ENCODE data around the gene KRTAP12-1. TPM values are rescaled to one million over a fixed set of nuclear protein-coding genes. Genes with fewer than 3 reads are reported as not detected.

KRTAP12-1 gene
- total and polyA plus RNA-seq, 2 experiments from 2014 or later: not detected

- Histone ChIP-seq H3K4me2 (no peak overlapping the region), H2AFZ (no peak overlapping the region), H3K9me2 (replicated peaks; ENCODE audit: insufficient read depth) (no peaks in the 10 kb centered on the region), H3K27me3 (peaks cover 17% of the 10 kb centered on the region), H4K20me1 (ENCODE audit: insufficient read depth, poor library complexity, severe bottlenecking) (no peaks in the 10 kb centered on the region), H3K9me3 (ENCODE audit: low read depth) (no peaks in the 10 kb centered on the region), H3K27ac (no peak overlapping the region), H3K79me2 (no peaks in the 10 kb centered on the region), H3K4me1 (ENCODE audit: insufficient read depth) (no peaks in the 10 kb centered on the region), H3K36me3 (replicated peaks; ENCODE audit: insufficient read depth, low read depth) (no peaks in the 10 kb centered on the region), H3K4me3 (no peak overlapping the region)
- TF ChIP-seq EZH2 (IDR thresholded peaks at IDR 0.05; ENCODE audit: borderline replicate concordance) (no peak), CTCF (IDR thresholded peaks at IDR 0.05; ENCODE audit: poor library complexity) (no peak), EZH2phosphoT487 (IDR thresholded peaks at IDR 0.05; ENCODE audit: low read depth, severe bottlenecking, unreplicated experiment) (no peak)
- WGBS (ENCODE audit: low lambda C conversion rate, missing lambda C conversion rate): 92% methylated on average over 22 of the region's 23 CpGs
- DNase-seq (ENCODE audit: low spot score): no peak
Measured at GRCh38 chr21:44729336-44730027, 47.5 kb upstream of the KRTAP12-1 start.

GRCh38 chr21:44728716-44729115 is 46.8 kb upstream of the KRTAP12-1 start:
- no peaks in the 10 kb centered on the region for H3K9me2 ChIP-seq (replicated peaks; ENCODE audit: insufficient read depth)
- TF ChIP-seq EZH2 (IDR thresholded peaks at IDR 0.05; ENCODE audit: borderline replicate concordance) (no peak), CTCF (IDR thresholded peaks at IDR 0.05; ENCODE audit: poor library complexity) (no peak), EZH2phosphoT487 (IDR thresholded peaks at IDR 0.05; ENCODE audit: low read depth, severe bottlenecking, unreplicated experiment) (no peak)
- no peaks in the 10 kb centered on the region for H3K36me3 ChIP-seq (replicated peaks; ENCODE audit: insufficient read depth, low read depth)
- H3K4me2 ChIP-seq: no peak overlapping the region
- H2AFZ ChIP-seq: no peak overlapping the region
- no peak overlapping the region for H3K4me3 ChIP-seq
- 95% methylated on average over 14 of the region's 14 CpGs for WGBS (ENCODE audit: low lambda C conversion rate, missing lambda C conversion rate)
- peaks cover 24% of the 10 kb centered on the region for H3K27me3 ChIP-seq
- H3K27ac ChIP-seq: no peak overlapping the region
- H3K4me1 ChIP-seq (ENCODE audit: insufficient read depth): no peaks in the 10 kb centered on the region
- H3K9me3 ChIP-seq (ENCODE audit: low read depth): no peaks in the 10 kb centered on the region
- H3K79me2 ChIP-seq: no peaks in the 10 kb centered on the region
- DNase-seq (ENCODE audit: low spot score): no peak
- H4K20me1 ChIP-seq (ENCODE audit: insufficient read depth, poor library complexity, severe bottlenecking): no peaks in the 10 kb centered on the region

- Histone ChIP-seq H3K4me2 (no peak overlapping the region), H3K79me2 (no peaks in the 10 kb centered on the region), H2AFZ (no peak overlapping the region), H3K36me3 (replicated peaks; ENCODE audit: insufficient read depth, low read depth) (no peaks in the 10 kb centered on the region), H3K4me1 (ENCODE audit: insufficient read depth) (peaks cover 7% of the 10 kb centered on the region), H3K27me3 (peaks cover 33% of the 10 kb centered on the region), H3K9me2 (replicated peaks; ENCODE audit: insufficient read depth) (no peaks in the 10 kb centered on the region), H3K9me3 (ENCODE audit: low read depth) (no peaks in the 10 kb centered on the region), H3K27ac (no peak overlapping the region), H3K4me3 (no peak overlapping the region), H4K20me1 (ENCODE audit: insufficient read depth, poor library complexity, severe bottlenecking) (no peaks in the 10 kb centered on the region)
- TF ChIP-seq EZH2 (IDR thresholded peaks at IDR 0.05; ENCODE audit: borderline replicate concordance) (no peak), CTCF (IDR thresholded peaks at IDR 0.05; ENCODE audit: poor library complexity) (no peak), EZH2phosphoT487 (IDR thresholded peaks at IDR 0.05; ENCODE audit: low read depth, severe bottlenecking, unreplicated experiment) (no peak)
- DNase-seq (ENCODE audit: low spot score): no peak
- WGBS (ENCODE audit: low lambda C conversion rate, missing lambda C conversion rate): 87% methylated on average over 9 of the region's 9 CpGs
Measured at GRCh38 chr21:44727757-44728156, 45.8 kb upstream of the KRTAP12-1 start.
